Epithelial cell of esophagus (primary cell): ENCODE measurements around the gene FYB2.

Experiments used
- DNase-seq: peaks from one replicate; pipeline ENCODE4 v3.0.0; 2010; ENCODE audit warnings: low read depth
- H3K4me3 ChIP-seq: 2 replicates; pipeline ENCODE4 v1.5.1; 2011; ENCODE audit warnings: mild to moderate bottlenecking, low read length, control low read depth
- TF ChIP-seq, protein P1 (sequence below): IDR thresholded peaks from 2 replicates; pipeline ENCODE4 v1.5.1; 2011; ENCODE audit warnings: low read depth, mild to moderate bottlenecking, low read length, control low read depth, inconsistent platforms; ENCODE audit not compliant: insufficient read depth; ENCODE audit errors: missing control alignments

FYB2 gene

DNA sequence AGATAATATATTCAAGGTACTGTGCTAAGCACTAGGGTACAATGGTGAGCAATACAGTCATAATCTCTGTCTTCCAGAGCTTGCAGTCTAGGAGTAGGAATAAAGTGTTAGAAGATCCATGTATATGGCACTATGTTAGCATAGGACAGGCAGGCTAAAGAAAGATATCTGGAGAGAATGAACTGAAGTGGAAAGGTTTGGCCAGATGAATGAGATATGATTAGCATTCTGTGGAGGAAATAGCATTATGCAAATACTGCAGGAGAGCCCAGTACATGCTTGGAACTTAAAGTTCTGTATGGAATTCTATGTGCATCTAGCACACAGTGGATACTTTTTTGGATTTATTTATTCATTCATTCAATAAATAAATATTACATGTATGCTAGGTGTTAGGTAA, 40.1 kb upstream of the FYB2 start:
- TF ChIP-seq, protein P1, sequence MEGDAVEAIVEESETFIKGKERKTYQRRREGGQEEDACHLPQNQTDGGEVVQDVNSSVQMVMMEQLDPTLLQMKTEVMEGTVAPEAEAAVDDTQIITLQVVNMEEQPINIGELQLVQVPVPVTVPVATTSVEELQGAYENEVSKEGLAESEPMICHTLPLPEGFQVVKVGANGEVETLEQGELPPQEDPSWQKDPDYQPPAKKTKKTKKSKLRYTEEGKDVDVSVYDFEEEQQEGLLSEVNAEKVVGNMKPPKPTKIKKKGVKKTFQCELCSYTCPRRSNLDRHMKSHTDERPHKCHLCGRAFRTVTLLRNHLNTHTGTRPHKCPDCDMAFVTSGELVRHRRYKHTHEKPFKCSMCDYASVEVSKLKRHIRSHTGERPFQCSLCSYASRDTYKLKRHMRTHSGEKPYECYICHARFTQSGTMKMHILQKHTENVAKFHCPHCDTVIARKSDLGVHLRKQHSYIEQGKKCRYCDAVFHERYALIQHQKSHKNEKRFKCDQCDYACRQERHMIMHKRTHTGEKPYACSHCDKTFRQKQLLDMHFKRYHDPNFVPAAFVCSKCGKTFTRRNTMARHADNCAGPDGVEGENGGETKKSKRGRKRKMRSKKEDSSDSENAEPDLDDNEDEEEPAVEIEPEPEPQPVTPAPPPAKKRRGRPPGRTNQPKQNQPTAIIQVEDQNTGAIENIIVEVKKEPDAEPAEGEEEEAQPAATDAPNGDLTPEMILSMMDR = no peak
- H3K4me3 ChIP-seq = no peak overlapping the region
- no peak for DNase-seq

DNA sequence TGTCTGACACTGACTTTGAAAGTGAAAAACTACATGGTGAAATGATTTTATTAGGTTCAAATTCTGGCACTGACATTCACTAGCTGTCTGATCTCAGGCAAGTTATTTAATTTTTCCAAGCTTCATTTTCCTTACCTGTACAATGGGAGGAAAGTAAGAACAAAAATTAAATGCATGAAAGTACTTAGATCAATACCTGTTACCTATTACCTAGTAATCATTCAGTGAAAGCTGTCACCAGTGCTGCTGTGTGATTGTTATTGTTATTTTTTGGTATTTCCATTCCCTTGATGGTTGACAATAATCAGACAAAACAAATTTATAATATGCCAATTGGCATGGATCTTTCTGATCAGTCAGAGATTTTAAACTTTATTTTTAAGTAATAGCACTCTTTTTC, 37.0 kb upstream of the FYB2 start:
- no peak overlapping the region for H3K4me3 ChIP-seq
- TF ChIP-seq, protein P1 = no peak
- no peak for DNase-seq

DNA sequence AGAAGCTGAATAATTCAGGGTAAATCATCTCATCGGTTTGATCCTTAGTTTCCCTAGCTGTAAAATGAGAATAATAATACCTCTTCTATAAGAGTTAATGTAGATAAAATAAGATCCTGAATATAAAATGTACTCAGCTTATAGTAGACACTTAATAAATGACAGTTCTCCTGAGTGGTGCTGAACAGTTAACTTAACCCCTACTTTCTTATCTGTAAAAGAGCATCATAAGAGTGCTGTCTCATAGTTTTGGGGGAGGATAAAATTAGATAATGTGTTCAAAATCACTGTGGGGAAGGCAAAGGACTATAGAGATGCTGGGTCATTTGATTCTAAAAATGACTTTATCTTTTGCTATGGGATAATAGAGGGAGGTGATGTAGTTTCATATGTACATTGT, 36.0 kb upstream of the FYB2 start:
- TF ChIP-seq, protein P1 = no peak
- no peak for DNase-seq
- H3K4me3 ChIP-seq = no peak overlapping the region

DNA sequence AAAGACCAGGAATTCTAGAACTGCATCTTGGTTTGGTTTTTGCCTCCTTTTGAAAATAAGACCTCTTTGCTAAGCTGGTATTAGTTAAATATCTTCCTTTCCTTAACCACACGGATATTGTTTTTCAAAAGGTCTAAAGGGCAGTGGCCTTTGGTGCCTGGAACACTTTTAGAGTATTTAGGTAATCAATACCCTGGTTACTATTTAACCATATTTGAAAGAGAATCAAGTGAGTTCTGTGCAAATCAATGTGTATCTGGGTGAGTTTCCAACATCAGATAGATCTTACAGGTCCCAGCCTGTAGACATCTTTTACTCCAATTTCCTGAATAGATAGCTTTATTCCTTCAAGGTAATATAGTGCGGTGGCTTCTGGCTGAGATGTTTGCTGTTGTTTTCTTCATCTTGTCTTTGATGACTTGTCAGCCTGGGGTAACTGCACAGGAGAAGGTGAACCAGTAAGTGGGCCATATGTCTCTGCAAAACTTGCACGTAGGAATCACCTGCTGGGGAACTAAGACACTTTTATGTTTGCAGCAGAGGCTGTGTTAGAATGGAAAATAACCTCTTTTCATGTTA, 35.4 kb upstream of the FYB2 start, which contains the start of gene C8A:
C8A (plus strand) TSS at position 277 of the 579 bp plus-strand sequence; CDS start at position 382, 105 bp downstream.
- no peak within 1 kb of the TSS for H3K4me3 ChIP-seq
- DNase-seq = no peak
- TF ChIP-seq, protein P1 = no peak

DNA sequence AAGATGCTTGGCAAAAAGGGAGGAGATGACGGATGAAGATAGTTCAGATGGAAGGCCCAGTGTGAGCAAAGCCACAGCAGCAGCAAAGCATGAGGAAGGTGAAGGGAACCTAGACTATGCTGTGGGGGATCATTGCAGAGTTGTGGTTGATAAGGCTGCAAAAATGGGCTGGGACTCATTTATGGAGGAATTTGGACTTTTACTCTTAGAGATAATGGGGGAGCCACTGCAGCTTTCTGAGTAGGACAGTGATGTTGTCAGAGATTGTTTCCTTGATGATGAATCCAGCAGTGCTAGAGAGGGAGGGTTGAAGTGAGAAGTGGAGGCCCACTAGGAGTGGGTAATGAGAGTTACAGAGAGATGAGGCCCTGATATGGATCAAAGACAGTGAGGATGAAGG, 33.3 kb upstream of the FYB2 start:
- TF ChIP-seq, protein P1 = no peak
- H3K4me3 ChIP-seq = no peak overlapping the region
- no peak for DNase-seq

DNA sequence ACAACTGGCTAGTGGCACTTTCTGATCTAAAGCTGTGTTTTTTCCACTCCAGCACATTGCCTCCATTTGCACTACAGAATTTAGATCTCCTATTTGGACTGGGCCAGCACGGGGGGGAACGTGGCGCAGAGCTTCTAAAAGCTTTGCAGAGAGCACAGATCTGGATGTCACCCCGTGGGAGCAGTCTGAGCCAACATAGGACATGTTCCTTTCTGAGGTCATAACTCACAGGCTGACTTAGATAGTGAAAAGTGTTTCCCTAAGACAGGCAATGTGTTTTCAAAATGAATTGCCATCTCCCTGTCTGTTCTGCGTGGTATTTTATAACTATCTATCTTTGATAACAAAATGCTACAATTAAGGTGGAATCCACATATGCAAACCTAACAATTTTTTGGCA, 31.7 kb upstream of the FYB2 start:
- TF ChIP-seq, protein P1 = no peak
- no peak for DNase-seq
- no peak overlapping the region for H3K4me3 ChIP-seq

DNA sequence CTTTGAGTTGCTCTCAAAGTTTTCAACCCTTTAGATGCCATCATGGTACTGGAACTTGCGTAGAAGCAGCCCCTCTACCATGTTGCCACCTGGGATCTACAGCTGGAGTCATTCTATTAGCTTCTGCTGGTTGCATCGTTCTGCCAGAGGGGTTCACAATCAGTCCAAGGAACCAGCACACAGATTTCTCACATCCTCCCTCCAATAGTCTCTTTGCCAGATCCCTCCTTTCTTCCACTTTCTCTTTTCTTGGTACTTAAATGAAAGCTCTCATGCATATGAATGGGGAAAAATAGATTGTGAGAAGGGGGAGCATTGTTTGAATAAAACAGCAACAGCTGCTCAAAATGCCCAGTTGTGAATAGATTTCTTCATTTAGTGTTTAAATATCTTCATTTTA, 31.2 kb upstream of the FYB2 start:
- H3K4me3 ChIP-seq = no peak overlapping the region
- DNase-seq = no peak
- TF ChIP-seq, protein P1 = no peak
